GM12873 (cell line): Measurements from ENCODE around the gene RAB11FIP2.

Source experiments
- TF ChIP-seq, protein P1 (sequence below): IDR thresholded peaks from 2 replicates; pipeline ENCODE4 v1.5.1; 2012; ENCODE audit warnings: low read depth, mild to moderate bottlenecking, moderate library complexity, low read length, control low read depth; ENCODE audit not compliant: insufficient read depth; ENCODE audit errors: missing control alignments

Gene RAB11FIP2

DNA sequence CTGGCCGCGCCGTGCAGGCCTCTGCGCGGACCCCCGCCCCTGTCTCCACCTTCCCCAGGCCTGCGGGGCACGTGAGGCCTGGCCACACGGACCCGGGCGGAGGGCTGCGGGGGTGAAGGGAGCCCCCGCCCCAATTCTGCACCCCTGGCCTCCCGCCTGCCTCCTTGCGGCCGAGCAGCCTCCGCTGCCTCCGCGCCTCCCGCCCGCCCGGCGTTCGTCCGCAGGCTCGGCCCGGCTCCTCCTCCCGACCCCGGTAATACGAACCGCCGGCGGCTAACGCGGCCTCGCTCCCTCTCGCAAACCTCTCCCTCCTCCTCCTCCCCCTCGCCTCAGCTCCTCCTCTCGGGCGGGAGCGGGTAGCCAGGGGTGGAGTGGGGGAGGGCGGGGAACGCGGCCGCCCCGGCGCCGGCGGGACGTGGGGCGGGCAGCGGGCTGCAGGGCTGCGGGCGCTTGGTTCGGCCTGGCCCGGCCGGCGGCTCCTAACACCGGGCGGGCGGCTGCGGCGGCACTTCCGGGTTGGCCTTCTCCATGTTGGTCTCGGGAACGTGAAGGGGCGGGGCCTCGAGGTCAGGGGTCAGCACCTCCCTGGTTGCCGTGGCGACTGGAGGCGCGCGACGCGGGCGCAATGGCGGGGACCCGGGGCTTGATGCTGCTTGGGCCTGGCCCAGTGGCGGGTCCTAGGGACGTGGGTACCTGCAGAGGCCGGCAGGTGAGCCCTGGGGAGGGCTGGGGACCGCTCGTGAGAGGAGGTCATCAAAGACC lies at the start of gene RAB11FIP2:
TSS of gene RAB11FIP2 (minus strand) at position 547 of the 762 bp plus-strand sequence. CDS start 778 bp downstream, outside the sequence.
- TF ChIP-seq, protein P1, sequence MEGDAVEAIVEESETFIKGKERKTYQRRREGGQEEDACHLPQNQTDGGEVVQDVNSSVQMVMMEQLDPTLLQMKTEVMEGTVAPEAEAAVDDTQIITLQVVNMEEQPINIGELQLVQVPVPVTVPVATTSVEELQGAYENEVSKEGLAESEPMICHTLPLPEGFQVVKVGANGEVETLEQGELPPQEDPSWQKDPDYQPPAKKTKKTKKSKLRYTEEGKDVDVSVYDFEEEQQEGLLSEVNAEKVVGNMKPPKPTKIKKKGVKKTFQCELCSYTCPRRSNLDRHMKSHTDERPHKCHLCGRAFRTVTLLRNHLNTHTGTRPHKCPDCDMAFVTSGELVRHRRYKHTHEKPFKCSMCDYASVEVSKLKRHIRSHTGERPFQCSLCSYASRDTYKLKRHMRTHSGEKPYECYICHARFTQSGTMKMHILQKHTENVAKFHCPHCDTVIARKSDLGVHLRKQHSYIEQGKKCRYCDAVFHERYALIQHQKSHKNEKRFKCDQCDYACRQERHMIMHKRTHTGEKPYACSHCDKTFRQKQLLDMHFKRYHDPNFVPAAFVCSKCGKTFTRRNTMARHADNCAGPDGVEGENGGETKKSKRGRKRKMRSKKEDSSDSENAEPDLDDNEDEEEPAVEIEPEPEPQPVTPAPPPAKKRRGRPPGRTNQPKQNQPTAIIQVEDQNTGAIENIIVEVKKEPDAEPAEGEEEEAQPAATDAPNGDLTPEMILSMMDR: no peak

- TF ChIP-seq, protein P1: no peak
These were observed 49.3 kb upstream of the RAB11FIP2 start for GRCh38 chr10:118096022-118096421.

- TF ChIP-seq, protein P1: no peak
These were observed 45.5 kb upstream of the RAB11FIP2 start for GRCh38 chr10:118092209-118092608.

DNA sequence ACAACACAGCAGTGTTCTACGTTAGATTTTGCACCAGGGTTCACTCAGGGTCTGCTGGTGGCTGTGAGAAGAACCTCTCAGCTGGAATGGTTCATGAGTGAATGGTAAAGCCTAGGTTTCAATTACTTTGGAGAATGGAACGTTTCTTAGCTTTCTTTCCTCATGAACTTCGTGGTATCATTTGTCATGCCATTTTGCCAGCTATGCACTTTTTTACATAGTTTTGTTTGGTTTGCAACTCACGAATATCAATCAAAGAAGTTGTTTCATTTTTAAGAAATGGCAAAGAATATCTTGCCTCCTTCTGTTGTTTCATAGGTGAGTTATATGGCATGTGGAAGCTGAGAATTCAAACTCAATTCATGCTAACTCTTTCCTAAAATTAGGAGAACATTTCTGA lies 34.1 kb upstream of the RAB11FIP2 start:
- TF ChIP-seq, protein P1: no peak

DNA sequence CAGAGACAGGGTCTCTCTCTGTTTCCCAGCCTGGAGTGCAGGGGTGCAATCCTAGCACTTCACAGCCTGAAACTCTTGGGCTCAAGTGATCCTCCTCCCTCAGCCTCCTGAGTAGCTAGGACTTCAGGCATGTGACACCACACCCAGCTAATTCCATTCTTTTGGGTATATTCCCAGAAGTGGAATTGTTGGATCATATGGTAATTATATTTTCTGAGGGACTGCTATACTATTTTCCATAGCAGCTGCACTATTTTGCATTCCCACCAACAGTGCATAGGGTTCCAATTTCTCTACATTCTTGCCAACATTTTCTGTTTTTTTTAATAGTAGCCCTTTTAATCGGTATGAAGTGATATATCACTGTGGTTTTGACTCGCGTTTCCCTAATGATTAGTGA lies 30.0 kb upstream of the RAB11FIP2 start:
- TF ChIP-seq, protein P1: no peak

DNA sequence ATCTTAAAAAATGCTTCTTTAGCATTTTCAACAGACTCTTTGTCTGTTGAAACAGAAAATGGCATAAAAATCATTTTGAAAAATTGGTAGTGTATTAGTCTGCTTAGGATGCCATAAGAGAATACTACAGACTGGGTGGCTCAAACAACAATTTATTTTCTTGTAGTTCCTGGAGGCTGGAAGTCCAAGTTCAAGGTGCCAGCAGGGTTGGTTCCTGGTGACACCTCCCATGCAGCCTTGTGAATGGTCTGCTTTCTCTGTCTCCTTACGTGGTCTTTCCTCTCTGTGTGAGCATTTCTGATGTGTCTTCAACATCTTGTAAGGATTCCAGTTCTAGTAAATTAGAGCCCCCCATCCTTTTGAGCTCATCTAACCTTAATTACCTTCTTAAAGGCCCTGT lies 26.1 kb upstream of the RAB11FIP2 start:
- TF ChIP-seq, protein P1: no peak

DNA sequence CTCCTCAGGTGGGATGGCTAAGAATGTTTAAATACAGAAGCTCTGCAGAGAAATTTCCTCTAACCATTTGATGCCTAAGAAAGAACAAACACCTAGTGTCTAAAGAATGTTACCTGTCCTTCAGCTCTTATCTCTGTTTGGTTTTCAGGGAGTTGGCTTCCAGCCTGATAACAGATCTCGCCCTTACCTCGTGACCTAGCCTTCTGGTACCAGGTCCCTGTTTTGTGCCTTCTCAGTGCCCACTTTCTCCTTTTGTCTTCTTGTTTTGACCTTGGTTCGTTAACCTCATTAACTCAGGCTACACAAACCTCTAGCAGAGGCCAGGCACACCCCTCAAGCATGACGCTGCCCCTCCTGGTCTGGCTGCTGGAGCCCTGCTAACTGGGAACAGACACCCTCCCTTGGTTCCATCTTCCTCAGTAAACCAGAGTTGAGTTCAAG lies 16.1 kb upstream of the RAB11FIP2 start:
- TF ChIP-seq, protein P1: no peak
